GM03348 (cell line): ENCODE data around the gene PIGN.

Experiments used
- DNase-seq: peaks from one replicate; pipeline ENCODE4 v3.0.0; 2012; ENCODE audit warnings: low spot score

PIGN gene

DNA sequence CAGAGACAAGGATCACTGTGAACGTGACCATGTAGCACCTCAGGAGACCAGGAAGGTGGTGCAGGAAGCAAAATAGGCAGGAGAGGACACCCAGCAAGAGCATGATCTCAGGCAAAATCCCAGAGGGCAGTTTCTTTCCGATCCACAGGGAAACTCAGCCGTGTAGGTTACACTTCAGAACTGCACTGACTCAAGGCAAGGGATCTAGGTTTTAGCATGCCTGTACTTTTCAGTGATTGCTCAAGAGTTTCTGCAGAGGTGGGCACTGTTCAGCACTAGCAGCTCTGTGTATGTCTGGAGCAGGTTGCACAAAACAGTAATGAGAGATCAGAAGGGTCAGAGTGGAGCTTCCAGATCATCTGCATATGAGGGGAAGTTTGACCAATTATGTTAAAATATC lies 177.3 kb downstream of the PIGN start:
- DNase-seq, result no peak

DNA sequence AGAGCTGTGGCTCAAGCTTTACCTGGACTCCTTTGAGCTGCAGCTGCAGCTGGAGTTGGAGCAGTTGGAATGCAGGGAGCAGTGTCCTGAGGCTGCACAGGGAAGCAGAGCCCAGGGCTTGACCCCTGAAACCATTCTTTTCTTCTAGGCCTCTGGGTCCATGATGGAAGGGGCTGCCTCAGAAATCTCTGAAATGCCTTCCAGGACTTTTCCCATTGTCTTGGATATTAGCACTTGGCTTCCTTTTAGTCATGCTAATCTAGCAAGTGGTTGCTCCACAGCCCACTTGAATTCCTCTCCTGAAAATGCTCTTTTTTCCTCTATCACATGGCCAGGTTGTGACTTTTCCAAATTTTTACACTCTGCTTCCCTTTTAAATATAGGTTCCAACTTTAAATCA lies 185.5 kb downstream of the PIGN start:
- DNase-seq, result no peak

DNA sequence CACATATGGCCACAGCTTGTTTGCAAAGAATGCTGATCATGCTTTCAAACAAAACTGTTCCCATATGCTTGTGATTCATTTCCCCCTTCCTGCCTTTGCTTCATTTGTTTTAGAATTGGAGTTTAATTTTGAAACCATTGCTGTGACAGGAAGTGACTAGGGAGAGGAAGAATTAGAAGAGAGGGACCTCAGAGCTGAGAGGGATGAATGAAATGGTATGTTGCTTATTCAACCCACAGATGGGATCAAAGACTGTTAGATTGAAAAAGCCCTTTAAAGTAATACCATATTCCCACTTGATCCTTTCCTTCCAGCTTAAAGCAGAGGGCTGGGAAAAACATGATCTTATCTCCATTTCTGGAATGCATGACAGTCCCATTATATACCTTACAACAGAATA lies 187.9 kb downstream of the PIGN start:
- peak; percentile 67 for DNase-seq

- DNase-seq, result no peak
These were observed 188.5 kb downstream of the PIGN start for GRCh38 chr18:61998335-61998734.

DNA sequence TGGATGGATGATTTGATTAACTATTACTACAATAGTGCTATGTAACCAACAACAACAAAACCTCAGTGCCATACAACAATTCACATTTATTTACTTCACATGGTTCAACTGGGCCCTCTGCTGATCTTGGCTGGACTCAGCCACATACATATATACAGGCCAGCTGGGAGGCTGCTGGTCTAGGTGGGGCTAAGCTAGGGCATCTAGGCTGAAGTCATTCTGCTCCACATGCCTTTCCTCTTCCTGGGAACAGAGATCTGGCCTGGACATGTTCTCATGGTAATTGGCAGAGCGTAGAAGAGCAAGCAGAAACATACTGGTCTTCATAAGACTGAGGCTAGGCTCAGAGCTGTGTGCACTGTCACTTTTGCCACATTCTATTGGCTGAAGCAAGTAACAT lies 191.2 kb downstream of the PIGN start:
- no peak for DNase-seq

DNA sequence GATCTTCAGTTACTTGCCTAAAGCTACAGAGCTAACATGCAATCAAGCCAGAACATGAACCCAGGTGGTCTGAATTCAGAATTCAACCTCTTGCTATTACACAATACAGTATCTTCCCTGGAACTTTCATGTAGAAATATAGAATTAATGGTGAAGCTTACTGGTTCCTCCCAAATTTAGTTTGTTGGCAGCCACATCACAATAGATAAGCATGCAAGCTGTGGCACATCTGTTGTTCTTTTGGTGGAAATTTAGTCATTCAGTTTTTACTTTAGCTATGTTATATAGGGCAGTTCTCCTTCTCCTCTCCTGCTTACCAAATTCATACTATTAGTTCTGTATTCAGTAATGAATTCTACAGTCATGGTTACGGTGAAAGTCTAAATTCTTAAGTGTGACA lies 193.0 kb downstream of the PIGN start:
- DNase-seq, result no peak

DNA sequence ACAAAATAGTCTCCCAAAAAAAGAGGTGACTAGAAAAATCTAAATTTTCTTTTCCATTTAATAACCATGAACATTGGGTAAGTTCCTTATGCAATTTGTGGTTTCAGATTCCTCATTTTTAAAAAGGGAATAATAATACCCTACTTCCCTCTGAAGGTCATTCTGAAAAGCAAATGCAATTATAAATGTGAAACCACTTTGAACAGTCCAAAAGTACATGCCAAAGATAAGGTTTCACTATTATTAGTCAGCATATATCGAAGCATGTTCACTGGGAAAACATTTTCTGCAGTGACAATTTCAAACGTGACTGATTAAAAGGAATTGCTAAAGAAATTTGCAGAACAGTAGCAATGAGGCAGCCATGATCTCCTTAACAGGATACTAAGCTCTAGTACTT lies 193.9 kb downstream of the PIGN start:
- DNase-seq, result peak; percentile 24

- DNase-seq, result peak; percentile 34
These were observed 194.6 kb downstream of the PIGN start for GRCh38 chr18:61992285-61992684.

DNA sequence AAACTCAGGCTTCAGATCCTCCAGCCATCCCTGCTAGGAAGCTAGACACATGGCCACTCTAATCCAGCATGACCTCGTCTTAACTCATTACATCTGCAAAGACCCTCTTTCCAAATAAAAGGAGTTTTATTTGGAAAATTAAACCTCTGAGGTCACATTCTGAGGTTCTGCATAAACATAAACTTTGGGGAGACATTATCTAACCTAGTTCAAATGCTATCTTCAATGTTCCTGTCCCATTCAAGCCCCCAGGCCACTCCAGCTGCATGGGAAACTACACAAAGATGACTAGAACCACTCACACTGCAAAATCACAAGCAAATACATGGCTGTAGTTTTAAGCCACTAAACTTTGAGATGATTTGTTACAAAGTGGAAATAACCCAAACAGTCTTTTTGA lies 195.0 kb downstream of the PIGN start:
- DNase-seq, result no peak

GRCh38 chr18:61991201-61991600 lies 195.7 kb downstream of the PIGN start:
- peak; percentile 24 for DNase-seq
